Astrocyte (in vitro differentiated cells and primary cell): ENCODE results near the gene HTRA2. TPM values are rescaled to one million over a fixed set of nuclear protein-coding genes. Genes with fewer than 3 reads are reported as not detected.
A peak's percentile ranks its signal among the peaks of the same experiment; 100 is the strongest.

ENCODE experiments used
- DNase-seq: peaks from one replicate; pipeline ENCODE4 v3.0.0-alpha.2; 2010; ENCODE audit warnings: low read depth
- FAIRE-seq: peaks from 2 replicates; lab custom pipeline; 2011; peaks lifted over from hg19 to GRCh38; lab: Jason Lieb, UNC
- H2AFZ ChIP-seq: 2 replicates; pipeline ENCODE4 v1.6.0; 2012; ENCODE audit warnings: low read depth, low read length, inconsistent platforms
- H3K27ac ChIP-seq: 2 replicates; pipeline ENCODE4 v1.5.1; 2011; ENCODE audit warnings: low read depth, low read length, inconsistent platforms
- H3K27me3 ChIP-seq: 2 replicates; pipeline ENCODE4 v1.6.0; 2011; ENCODE audit warnings: low read length, inconsistent platforms; ENCODE audit not compliant: insufficient read depth
- H3K36me3 ChIP-seq: 2 replicates; pipeline ENCODE4 v1.5.1; 2011; ENCODE audit warnings: low read length, inconsistent platforms; ENCODE audit not compliant: insufficient read depth
- H3K4me1 ChIP-seq: 2 replicates; pipeline ENCODE4 v1.5.1; 2011; ENCODE audit warnings: low read length, inconsistent platforms; ENCODE audit not compliant: insufficient read depth
- H3K4me2 ChIP-seq: 2 replicates; pipeline ENCODE4 v1.6.0; 2012; ENCODE audit warnings: low read length, inconsistent platforms
- H3K4me3 ChIP-seq: 2 replicates; pipeline ENCODE4 v1.5.1; 2011; ENCODE audit warnings: low read depth, mild to moderate bottlenecking, low read length, inconsistent platforms; ENCODE audit not compliant: insufficient read depth
- H3K79me2 ChIP-seq: 2 replicates; pipeline ENCODE4 v1.6.0; 2012; ENCODE audit warnings: mild to moderate bottlenecking, low read length, inconsistent platforms; ENCODE audit not compliant: insufficient read depth
- H3K9ac ChIP-seq: 2 replicates; pipeline ENCODE4 v1.6.0; 2012; ENCODE audit warnings: mild to moderate bottlenecking, low read length, inconsistent platforms
- H3K9me3 ChIP-seq: 2 replicates; pipeline ENCODE4 v1.5.1; 2012; ENCODE audit warnings: low read depth, mild to moderate bottlenecking, low read length, inconsistent platforms; ENCODE audit not compliant: insufficient read depth
- H4K20me1 ChIP-seq: 2 replicates; pipeline ENCODE4 v1.6.0; 2012; ENCODE audit warnings: low read length, inconsistent platforms; ENCODE audit not compliant: insufficient read depth
- H3K27ac Mint-ChIP-seq: one replicate; pipeline ENCODE4 v1.8.0; 2021; ENCODE audit warnings: mild to moderate bottlenecking, mixed read lengths; ENCODE audit not compliant: unreplicated experiment
- H3K27me3 Mint-ChIP-seq: one replicate; pipeline ENCODE4 v1.8.0; 2021; ENCODE audit warnings: low read depth, mixed read lengths; ENCODE audit not compliant: unreplicated experiment
- H3K36me3 Mint-ChIP-seq: one replicate; pipeline ENCODE4 v1.8.0; 2021; ENCODE audit warnings: low read depth, mixed read lengths; ENCODE audit not compliant: unreplicated experiment
- H3K4me1 Mint-ChIP-seq: one replicate; pipeline ENCODE4 v1.8.0; 2021; ENCODE audit warnings: low read depth, mixed read lengths; ENCODE audit not compliant: unreplicated experiment
- H3K4me3 Mint-ChIP-seq: one replicate; pipeline ENCODE4 v1.8.0; 2021; ENCODE audit warnings: mild to moderate bottlenecking, moderate library complexity, mixed read lengths; ENCODE audit not compliant: unreplicated experiment
- H3K9me3 Mint-ChIP-seq: one replicate; pipeline ENCODE4 v1.8.0; 2021; ENCODE audit warnings: mild to moderate bottlenecking, mixed read lengths; ENCODE audit not compliant: unreplicated experiment
- CTCF ChIP-seq: IDR thresholded peaks from 2 replicates; pipeline ENCODE4 v1.5.1; 2011; ENCODE audit warnings: low read depth, mild to moderate bottlenecking, inconsistent platforms, low read length, moderate library complexity; ENCODE audit not compliant: insufficient read depth
- EZH2 ChIP-seq: IDR thresholded peaks from 2 replicates; pipeline ENCODE4 v1.6.1; 2012; ENCODE audit warnings: mild to moderate bottlenecking, low read length, inconsistent platforms; ENCODE audit not compliant: insufficient read depth
- total RNA-seq: library from RNA; stranded (reverse); gene quantifications from 2 replicates; pipeline ENCODE4 v1.2.1, GENCODE V29; 2021

HTRA2 gene
- total RNA-seq, 1 donor from 2014 or later, result 24.4 TPM

DNA sequence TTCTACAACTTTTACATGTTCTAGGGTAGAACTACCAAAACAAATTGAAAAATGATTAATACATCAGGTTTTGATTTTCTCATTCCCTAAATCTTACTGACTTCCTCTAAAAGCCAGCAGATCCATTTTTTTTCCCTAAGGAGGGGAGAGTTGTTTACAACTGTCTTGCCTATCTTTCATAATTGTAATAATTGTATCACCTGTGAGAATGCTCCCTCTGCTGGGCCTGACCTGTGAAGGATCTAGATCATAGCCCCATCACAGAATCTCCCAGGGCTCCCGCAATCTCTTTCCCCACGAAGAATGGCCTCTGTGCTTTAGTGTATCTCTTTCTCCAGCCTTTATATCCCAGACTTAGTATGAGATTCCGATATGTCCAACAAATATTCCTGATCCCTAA is 14.9 kb downstream of the HTRA2 start:
- H3K36me3 Mint-ChIP-seq, result peaks cover 2% of the 10 kb centered on the region
- H3K27ac Mint-ChIP-seq, result no peak overlapping the region
- peaks cover 7% of the 10 kb centered on the region for H3K79me2 ChIP-seq
- no peak overlapping the region for H2AFZ ChIP-seq
- no peak overlapping the region for H3K4me2 ChIP-seq
- H3K36me3 ChIP-seq, result no peaks in the 10 kb centered on the region
- H3K27me3 Mint-ChIP-seq, result peaks cover 2% of the 10 kb centered on the region
- no peaks in the 10 kb centered on the region for H3K9me3 ChIP-seq
- H3K9me3 Mint-ChIP-seq, result no peaks in the 10 kb centered on the region
- peaks cover 3% of the 10 kb centered on the region for H3K4me1 Mint-ChIP-seq
- no peak overlapping the region for H3K27ac ChIP-seq
- no peak overlapping the region for H3K9ac ChIP-seq
- TF ChIP-seq EZH2 (no peak), CTCF (no peak)
- no peak overlapping the region for H3K4me3 ChIP-seq
- H4K20me1 ChIP-seq, result no peaks in the 10 kb centered on the region
- no peak overlapping the region for H3K4me3 Mint-ChIP-seq
- DNase-seq (no peak), FAIRE-seq (no peak)
- peaks cover 11% of the 10 kb centered on the region for H3K4me1 ChIP-seq
- H3K27me3 ChIP-seq, result no peaks in the 10 kb centered on the region

- TF ChIP-seq EZH2 (no peak), CTCF (no peak)
- Mint-ChIP-seq H3K9me3 (no peaks in the 10 kb centered on the region), H3K4me3 (no peak overlapping the region), H3K36me3 (peaks cover 2% of the 10 kb centered on the region), H3K27ac (no peak overlapping the region), H3K27me3 (peaks cover 7% of the 10 kb centered on the region), H3K4me1 (peaks cover 8% of the 10 kb centered on the region)
- FAIRE-seq (no peak), DNase-seq (no peak)
- Histone ChIP-seq H2AFZ (no peak overlapping the region), H3K36me3 (no peaks in the 10 kb centered on the region), H4K20me1 (peaks cover 6% of the 10 kb centered on the region), H3K4me2 (no peak overlapping the region), H3K9ac (no peak overlapping the region), H3K4me3 (no peak overlapping the region), H3K9me3 (no peaks in the 10 kb centered on the region), H3K27ac (no peak overlapping the region), H3K27me3 (no peaks in the 10 kb centered on the region), H3K79me2 (peaks cover 20% of the 10 kb centered on the region), H3K4me1 (peaks cover 21% of the 10 kb centered on the region)
These were observed 16.3 kb downstream of the HTRA2 start for GRCh38 chr2:74546004-74546403.

GRCh38 chr2:74548285-74548899 is 18.7 kb downstream of the HTRA2 start:
- Mint-ChIP-seq H3K36me3 (peaks cover 2% of the 10 kb centered on the region), H3K9me3 (no peaks in the 10 kb centered on the region), H3K4me3 (peak overlapping the region; percentile 87), H3K27ac (peak overlapping the region; percentile 50), H3K4me1 (peaks cover 8% of the 10 kb centered on the region), H3K27me3 (peaks cover 7% of the 10 kb centered on the region)
- Histone ChIP-seq H3K4me3 (peak overlapping the region; percentile 54), H3K79me2 (peaks cover 44% of the 10 kb centered on the region), H4K20me1 (peaks cover 6% of the 10 kb centered on the region), H3K36me3 (no peaks in the 10 kb centered on the region), H3K4me1 (peaks cover 24% of the 10 kb centered on the region), H2AFZ (peak overlapping the region; percentile 78), H3K9me3 (no peaks in the 10 kb centered on the region), H3K27me3 (no peaks in the 10 kb centered on the region), H3K27ac (no peak overlapping the region), H3K4me2 (peak overlapping the region; percentile 92), H3K9ac (peak overlapping the region; percentile 67)
- FAIRE-seq (no peak), DNase-seq (no peak)
- TF ChIP-seq CTCF (no peak), EZH2 (no peak)
